Neural cell (in vitro differentiated cells): Measurements from ENCODE around the gene AP1M2. TPM values are rescaled to one million over a fixed set of nuclear protein-coding genes. Genes with fewer than 3 reads are reported as not detected.
"Not testable (repeated sequence)": the region's sequence is repeated elsewhere in the genome, so short reads cannot be mapped to it uniquely, and the experiment has no call there.

Experiments
- H2AFZ ChIP-seq: fragments of 200-600, 300-800 bp; sonication (generic), shearing (Covaris generic); 2 replicates; pipeline ENCODE4 v1.6.0; 2014; ENCODE audit warnings: low read depth, mild to moderate bottlenecking, antibody characterized with exemption, low read length, moderate library complexity
- H3F3A ChIP-seq: fragments of 200-600 bp; shearing (Covaris generic); 2 replicates; pipeline ENCODE4 v1.6.1; 2016; ENCODE audit warnings: mild to moderate bottlenecking, moderate library complexity, mixed read lengths, antibody characterized with exemption, low read length; ENCODE audit not compliant: insufficient read depth, poor library complexity, severe bottlenecking
- H3K27ac ChIP-seq: fragments of 200-600, 300-800 bp; sonication (generic), shearing (Covaris generic); 2 replicates; pipeline ENCODE4 v1.5.1; 2014; ENCODE audit warnings: mild to moderate bottlenecking, low read length, moderate library complexity
- H3K27me3 ChIP-seq: fragments of 300-800, 200-600 bp; sonication (generic), shearing (Covaris generic); 2 replicates; pipeline ENCODE4 v1.6.0; 2014; ENCODE audit warnings: mild to moderate bottlenecking, low read depth, low read length, moderate library complexity; ENCODE audit not compliant: insufficient read depth
- H3K36me3 ChIP-seq: fragments of 300-800, 200-600 bp; sonication (generic), shearing (Covaris generic); 2 replicates; pipeline ENCODE4 v1.5.1; 2014; ENCODE audit warnings: mild to moderate bottlenecking, antibody characterized with exemption, low read length, moderate library complexity; ENCODE audit not compliant: insufficient read depth
- H3K4me2 ChIP-seq: fragments of 300-800, 200-600 bp; sonication (generic), shearing (Covaris generic); 2 replicates; pipeline ENCODE4 v1.6.0; 2014; ENCODE audit warnings: mild to moderate bottlenecking, low read length
- H3K4me3 ChIP-seq: fragments of 300-800, 200-600 bp; sonication (generic), shearing (Covaris generic); 2 replicates; pipeline ENCODE4 v1.5.1; 2014; ENCODE audit warnings: mild to moderate bottlenecking, low read length, moderate library complexity
- H3K79me2 ChIP-seq: fragments of 200-600 bp; shearing (Covaris generic); replicated peaks from 2 replicates; pipeline ENCODE4 v1.6.0; 2014; ENCODE audit warnings: mild to moderate bottlenecking, low read length, moderate library complexity; ENCODE audit not compliant: insufficient read depth
- H3K9ac ChIP-seq: fragments of 300-800, 200-600 bp; sonication (generic), shearing (Covaris generic); 2 replicates; pipeline ENCODE4 v1.6.1; 2016; ENCODE audit warnings: mild to moderate bottlenecking, low read length, mixed read lengths
- H3K9me2 ChIP-seq: fragments of 200-600 bp; shearing (Covaris generic); 2 replicates; pipeline ENCODE4 v1.6.1; 2016; ENCODE audit warnings: mild to moderate bottlenecking, low read length, mixed read lengths; ENCODE audit not compliant: insufficient read depth
- H3K9me3 ChIP-seq: fragments of 200-600, 300-800 bp; sonication (generic), shearing (Covaris generic); 2 replicates; pipeline ENCODE4 v1.6.1; 2016; ENCODE audit warnings: mild to moderate bottlenecking, mixed run types, low read length, moderate library complexity, mixed read lengths
- H4K20me1 ChIP-seq: fragments of 200-600 bp; shearing (Covaris generic); 2 replicates; pipeline ENCODE4 v1.6.1; 2016; ENCODE audit warnings: mild to moderate bottlenecking, mixed run types; ENCODE audit not compliant: insufficient read depth
- CTCF ChIP-seq: fragments of 450-650 bp; IDR thresholded peaks from 2 replicates; pipeline ENCODE4 v1.5.1; 2014; ENCODE audit warnings: antibody characterized with exemption, mild to moderate bottlenecking, moderate library complexity; ENCODE audit not compliant: poor library complexity, severe bottlenecking
- EP300 ChIP-seq: fragments of 450-650 bp; conservative IDR thresholded peaks from 2 replicates; pipeline ENCODE4 v1.6.1; 2014; ENCODE audit warnings: antibody characterized with exemption, mild to moderate bottlenecking, moderate library complexity; ENCODE audit not compliant: poor library complexity, severe bottlenecking
- EZH2 ChIP-seq: fragments of 200-600, 300-800 bp; shearing (Covaris generic), sonication (generic); IDR thresholded peaks from 2 replicates; pipeline ENCODE4 v1.6.1; 2014; ENCODE audit warnings: antibody characterized with exemption, low read length, borderline replicate concordance, mild to moderate bottlenecking; ENCODE audit not compliant: insufficient read depth, poor library complexity, severe bottlenecking
- MXI1 ChIP-seq: fragments of 450-650 bp; conservative IDR thresholded peaks from 2 replicates; pipeline ENCODE4 v1.6.1; 2014; ENCODE audit warnings: antibody characterized with exemption, mild to moderate bottlenecking; ENCODE audit not compliant: poor library complexity, severe bottlenecking
- POLR2AphosphoS5 ChIP-seq: IDR thresholded peaks from 2 replicates; pipeline ENCODE4 v1.6.1; 2012
- RAD21 ChIP-seq: fragments of 450-650 bp; conservative IDR thresholded peaks from 2 replicates; pipeline ENCODE4 v1.6.1; 2014; ENCODE audit warnings: antibody characterized with exemption, mild to moderate bottlenecking, moderate library complexity
- SMC3 ChIP-seq: fragments of 450-650 bp; conservative IDR thresholded peaks from 2 replicates; pipeline ENCODE4 v1.6.1; 2014; ENCODE audit warnings: antibody characterized with exemption, mild to moderate bottlenecking, moderate library complexity; ENCODE audit not compliant: poor library complexity
- TAF1 ChIP-seq: IDR thresholded peaks from 2 replicates; pipeline ENCODE4 v1.6.1; 2012; ENCODE audit warnings: low read depth
- polyA plus RNA-seq: library from polyadenylated mRNA; depleted of rRNA; stranded (reverse); fragments of >200 nt; gene quantifications from 2 replicates; pipeline ENCODE4 v1.2.3, GENCODE V29; 2014
- TF ChIP-seq, protein P1 (sequence below): IDR thresholded peaks from 2 replicates; pipeline ENCODE4 v1.6.1; 2012; ENCODE audit warnings: borderline replicate concordance

The AP1M2 gene
- polyA plus RNA-seq, 1 donor from 2014 or later: 0.38 TPM

DNA sequence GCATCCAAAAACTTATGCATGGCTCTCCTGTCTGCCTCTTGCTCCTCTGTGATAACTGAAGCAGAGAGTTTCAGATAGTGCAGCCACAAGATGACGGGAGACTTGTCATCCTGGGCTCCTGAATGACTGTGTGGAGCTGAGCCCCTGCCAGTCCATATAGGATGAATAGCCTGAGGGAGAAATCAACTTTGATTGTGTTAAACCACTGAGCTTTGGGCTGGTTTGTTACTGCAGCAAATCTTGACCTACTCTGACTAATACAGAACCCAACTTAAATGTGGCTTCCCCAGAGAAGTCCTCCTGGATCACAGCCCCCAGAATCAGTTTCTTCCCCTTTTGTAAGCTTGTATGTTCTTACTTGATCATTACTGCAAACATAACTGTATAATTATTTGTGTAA is 54.7 kb downstream of the AP1M2 start:
- TF ChIP-seq, protein P1, sequence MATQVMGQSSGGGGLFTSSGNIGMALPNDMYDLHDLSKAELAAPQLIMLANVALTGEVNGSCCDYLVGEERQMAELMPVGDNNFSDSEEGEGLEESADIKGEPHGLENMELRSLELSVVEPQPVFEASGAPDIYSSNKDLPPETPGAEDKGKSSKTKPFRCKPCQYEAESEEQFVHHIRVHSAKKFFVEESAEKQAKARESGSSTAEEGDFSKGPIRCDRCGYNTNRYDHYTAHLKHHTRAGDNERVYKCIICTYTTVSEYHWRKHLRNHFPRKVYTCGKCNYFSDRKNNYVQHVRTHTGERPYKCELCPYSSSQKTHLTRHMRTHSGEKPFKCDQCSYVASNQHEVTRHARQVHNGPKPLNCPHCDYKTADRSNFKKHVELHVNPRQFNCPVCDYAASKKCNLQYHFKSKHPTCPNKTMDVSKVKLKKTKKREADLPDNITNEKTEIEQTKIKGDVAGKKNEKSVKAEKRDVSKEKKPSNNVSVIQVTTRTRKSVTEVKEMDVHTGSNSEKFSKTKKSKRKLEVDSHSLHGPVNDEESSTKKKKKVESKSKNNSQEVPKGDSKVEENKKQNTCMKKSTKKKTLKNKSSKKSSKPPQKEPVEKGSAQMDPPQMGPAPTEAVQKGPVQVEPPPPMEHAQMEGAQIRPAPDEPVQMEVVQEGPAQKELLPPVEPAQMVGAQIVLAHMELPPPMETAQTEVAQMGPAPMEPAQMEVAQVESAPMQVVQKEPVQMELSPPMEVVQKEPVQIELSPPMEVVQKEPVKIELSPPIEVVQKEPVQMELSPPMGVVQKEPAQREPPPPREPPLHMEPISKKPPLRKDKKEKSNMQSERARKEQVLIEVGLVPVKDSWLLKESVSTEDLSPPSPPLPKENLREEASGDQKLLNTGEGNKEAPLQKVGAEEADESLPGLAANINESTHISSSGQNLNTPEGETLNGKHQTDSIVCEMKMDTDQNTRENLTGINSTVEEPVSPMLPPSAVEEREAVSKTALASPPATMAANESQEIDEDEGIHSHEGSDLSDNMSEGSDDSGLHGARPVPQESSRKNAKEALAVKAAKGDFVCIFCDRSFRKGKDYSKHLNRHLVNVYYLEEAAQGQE: no peak
- TF ChIP-seq RAD21 (no peak), EZH2 (no peak), EP300 (no peak), MXI1 (no peak), CTCF (no peak), SMC3 (no peak), TAF1 (no peak), POLR2AphosphoS5 (no peak)
- H3K9me3 ChIP-seq: no peaks in the 10 kb centered on the region
- no peaks in the 10 kb centered on the region for H3K79me2 ChIP-seq
- H3K9ac ChIP-seq: no peak overlapping the region
- no peak overlapping the region for H3K27ac ChIP-seq
- H3K36me3 ChIP-seq: no peaks in the 10 kb centered on the region
- H3K27me3 ChIP-seq: no peaks in the 10 kb centered on the region
- H2AFZ ChIP-seq: no peak overlapping the region
- H4K20me1 ChIP-seq: no peaks in the 10 kb centered on the region
- no peaks in the 10 kb centered on the region for H3F3A ChIP-seq
- H3K4me2 ChIP-seq: no peak overlapping the region
- no peak overlapping the region for H3K4me3 ChIP-seq
- no peaks in the 10 kb centered on the region for H3K9me2 ChIP-seq

DNA sequence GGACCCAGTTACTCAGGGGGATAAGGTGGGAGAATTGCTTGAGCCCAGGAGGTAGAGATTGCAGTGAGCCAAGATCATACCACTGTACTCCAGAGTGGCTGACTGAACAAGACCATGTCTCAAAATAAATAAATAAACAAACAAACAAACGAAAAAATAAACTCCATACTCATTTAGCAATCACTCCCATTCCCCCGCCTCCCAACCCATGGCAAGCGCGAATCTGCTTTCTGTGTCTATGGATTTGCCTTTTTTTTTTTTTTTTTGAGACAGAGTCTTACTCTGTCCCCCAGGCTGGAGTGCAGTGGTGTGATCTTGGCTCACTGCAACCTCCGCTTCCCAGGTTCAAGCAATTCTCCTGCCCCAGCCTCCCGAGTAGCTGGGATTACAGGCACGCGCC is 60.2 kb downstream of the AP1M2 start:
- not testable (repeated sequence) for H3K9me2 ChIP-seq, H3K79me2 ChIP-seq, H3K36me3 ChIP-seq, H3K4me3 ChIP-seq, H3F3A ChIP-seq, H2AFZ ChIP-seq, H3K27ac ChIP-seq, H3K9ac ChIP-seq, H3K4me2 ChIP-seq, H3K9me3 ChIP-seq, H4K20me1 ChIP-seq, H3K27me3 ChIP-seq

DNA sequence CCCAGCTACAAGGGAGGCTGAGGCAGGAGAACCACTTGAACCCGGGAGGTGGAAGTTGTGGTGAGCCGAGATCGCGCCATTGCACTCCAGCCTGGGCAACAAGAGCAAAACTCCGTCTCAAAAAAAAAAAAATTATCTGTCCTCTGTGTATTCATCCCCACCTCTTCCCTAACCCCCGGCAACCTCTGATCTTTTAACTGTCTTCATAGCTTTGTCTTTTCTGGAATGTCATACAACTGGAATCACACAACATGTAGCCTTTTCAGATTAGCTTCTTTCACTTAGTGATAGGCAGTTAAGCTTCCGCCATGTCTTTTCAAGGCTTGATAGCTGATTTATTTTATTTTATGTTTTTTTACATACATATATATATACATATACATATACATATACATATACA is 61.5 kb downstream of the AP1M2 start:
- Histone ChIP-seq H3K4me2 (no peak overlapping the region), H3K27me3 (no peaks in the 10 kb centered on the region), H3K36me3 (no peaks in the 10 kb centered on the region), H3F3A (no peaks in the 10 kb centered on the region), H4K20me1 (no peaks in the 10 kb centered on the region), H3K9ac (no peak overlapping the region), H3K27ac (no peak overlapping the region), H3K9me2 (no peaks in the 10 kb centered on the region), H3K4me3 (no peak overlapping the region), H3K79me2 (no peaks in the 10 kb centered on the region), H3K9me3 (no peaks in the 10 kb centered on the region), H2AFZ (no peak overlapping the region)
- TF ChIP-seq POLR2AphosphoS5 (no peak), EP300 (no peak), TAF1 (no peak)
